Endothelial cell of hepatic sinusoid (primary cell): Measurements from ENCODE around the gene AIMP2.
"Not testable (repeated sequence)": the region's sequence is repeated elsewhere in the genome, so short reads cannot be mapped to it uniquely, and the experiment has no call there.

ENCODE experiments used
- in situ Hi-C: cut with HindIII; loops from 2 replicates; pipeline ENCODE4 v1.10.0; 2017; ENCODE audit warnings: low sequenced_read_pairs

The AIMP2 gene

GRCh38 chr7:6008668-6009611 is at the start of gene AIMP2, which contains the start of gene PMS2:
TSS of gene AIMP2 (plus strand) at chr7:6009272. CDS start at chr7:6009364, 92 bp downstream.
TSS of gene PMS2 (minus strand) at chr7:6009049. CDS start at chr7:6009019, 30 bp downstream.
- in situ Hi-C loops: no loop called here

GRCh38 chr7:5963205-5963604 is 45.9 kb upstream of the AIMP2 start:
- in situ Hi-C loops: not testable (repeated sequence)

GRCh38 chr7:5963810-5964209 is 45.3 kb upstream of the AIMP2 start:
- in situ Hi-C loops: not testable (repeated sequence)

GRCh38 chr7:5970347-5970911 is 38.6 kb upstream of the AIMP2 start, which contains the start of gene RSPH10B:
TSS of gene RSPH10B (minus strand) at chr7:5970689. CDS start at chr7:5967116, 3,573 bp downstream.
- in situ Hi-C loops: not testable (repeated sequence)

GRCh38 chr7:5973580-5973979 is 35.5 kb upstream of the AIMP2 start:
- in situ Hi-C loops: not testable (repeated sequence)

- in situ Hi-C loops: not testable (repeated sequence)
These were observed 29.3 kb upstream of the AIMP2 start for GRCh38 chr7:5979680-5980314.

- in situ Hi-C loops: not testable (repeated sequence)
These were observed 22.0 kb upstream of the AIMP2 start for GRCh38 chr7:5987061-5987460.

- in situ Hi-C loops: no loop called here
These were observed 11.8 kb upstream of the AIMP2 start for GRCh38 chr7:5997210-5997808.

- in situ Hi-C loops: no loop called here
These were observed 1.7 kb upstream of the AIMP2 start for GRCh38 chr7:6007386-6007785.

GRCh38 chr7:6007835-6008590 is 1.1 kb upstream of the AIMP2 start:
- in situ Hi-C loops: not testable (repeated sequence)

- in situ Hi-C loops: not testable (repeated sequence)
These were observed 1.3 kb downstream of the AIMP2 start for GRCh38 chr7:6010370-6010769.

- in situ Hi-C loops: no loop called here
These were observed 2.5 kb downstream of the AIMP2 start for GRCh38 chr7:6011541-6011940.

- in situ Hi-C loops: no loop called here
These were observed 3.5 kb downstream of the AIMP2 start for GRCh38 chr7:6012355-6013104.

- in situ Hi-C loops: no loop called here
These were observed 7.0 kb downstream of the AIMP2 start for GRCh38 chr7:6015917-6016652.

GRCh38 chr7:6016653-6016966 is 7.5 kb downstream of the AIMP2 start:
- in situ Hi-C loops: no loop called here

- in situ Hi-C loops: no loop called here
These were observed 11.6 kb downstream of the AIMP2 start for GRCh38 chr7:6020371-6021286.

- in situ Hi-C loops: no loop called here
These were observed 13.6 kb downstream of the AIMP2 start for GRCh38 chr7:6022707-6023106.

- in situ Hi-C loops: no loop called here
These were observed 14.9 kb downstream of the AIMP2 start for GRCh38 chr7:6023974-6024435.
